HG03571 (cell line): ENCODE results near the gene MYL12B.
A peak's percentile ranks its signal among the peaks of the same experiment; 100 is the strongest.

Source experiments
- ATAC-seq: cut with Tn5 transposase; IDR thresholded peaks from one replicate; pipeline ENCODE4 v1.9.1; 2021; ENCODE audit not compliant: unreplicated experiment

Gene MYL12B

DNA sequence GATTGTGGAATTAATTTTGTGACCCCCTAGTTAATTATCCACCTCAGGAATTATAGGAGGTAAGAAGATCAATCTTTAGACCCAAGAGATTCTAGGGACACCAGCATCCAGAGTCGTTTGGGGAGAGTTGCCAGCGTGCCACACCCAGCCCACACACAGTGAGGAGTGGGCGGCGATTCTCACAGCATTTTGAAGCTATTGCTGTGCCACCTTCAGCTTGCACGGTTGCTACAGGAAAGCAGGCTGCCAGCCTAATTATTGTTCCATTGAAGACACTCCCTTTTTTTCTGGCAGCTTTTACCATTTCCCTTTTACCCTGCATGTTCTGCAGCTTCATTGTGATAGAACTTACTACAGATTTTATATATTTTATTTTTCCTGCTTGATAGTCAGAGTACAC lies 27.5 kb upstream of the MYL12B start:
- no peak for ATAC-seq

DNA sequence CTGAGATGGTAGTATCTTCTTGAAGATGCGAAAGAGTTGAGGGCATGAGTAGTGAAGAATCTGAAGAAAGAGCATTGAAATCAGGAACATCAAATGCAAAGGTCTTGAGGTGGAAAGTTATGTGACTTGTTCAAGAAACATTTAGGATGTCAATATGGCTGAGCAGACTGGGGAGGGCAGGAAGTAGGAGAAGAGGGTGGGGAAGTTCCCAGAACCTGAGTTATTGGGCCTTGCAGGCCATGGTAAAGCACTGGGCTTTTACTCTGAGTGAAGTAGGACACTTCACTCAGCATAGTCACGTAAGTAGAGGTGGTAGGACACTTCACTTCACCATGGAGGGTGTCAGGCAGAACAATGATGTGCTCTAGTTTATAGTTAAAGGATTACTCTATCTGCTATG lies 26.1 kb upstream of the MYL12B start:
- ATAC-seq, result no peak

DNA sequence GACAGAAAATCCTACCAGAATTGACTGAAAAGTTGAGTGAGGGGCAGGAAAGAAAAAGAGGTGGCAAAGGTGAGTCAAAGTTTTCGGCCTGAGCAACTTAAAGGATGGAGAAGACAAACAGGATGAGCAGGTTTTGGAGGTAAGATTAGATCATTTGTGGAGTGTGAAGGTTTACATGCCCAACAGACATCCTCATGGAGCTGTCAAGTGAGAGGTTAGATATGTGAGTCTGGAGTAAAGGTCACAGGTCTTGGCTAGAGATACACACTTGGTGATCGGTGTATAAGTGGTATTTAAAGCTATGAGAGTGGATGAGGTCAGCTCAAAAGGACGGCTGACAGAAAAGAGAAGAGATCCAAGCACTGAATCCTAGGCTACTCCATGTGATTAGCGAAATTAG lies 25.5 kb upstream of the MYL12B start:
- ATAC-seq, result no peak

DNA sequence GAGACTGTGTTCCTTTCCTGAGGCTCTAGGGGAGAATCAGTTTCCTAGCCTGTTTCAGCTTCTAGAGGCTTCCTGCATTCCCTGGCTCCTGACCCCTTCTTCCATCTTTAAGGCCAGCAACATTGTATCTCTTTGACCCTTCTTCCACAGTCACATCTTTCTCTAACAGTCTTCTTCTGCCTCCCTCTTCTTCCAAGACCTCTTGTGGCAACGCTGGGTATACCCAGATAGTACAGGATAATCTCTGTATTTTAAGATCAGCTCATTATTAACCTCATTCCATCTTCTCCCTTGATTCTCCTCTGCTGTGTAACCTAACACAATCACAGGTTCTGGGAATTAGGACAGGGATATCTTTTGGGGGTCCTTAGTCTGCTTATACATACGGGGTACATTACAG lies 23.2 kb upstream of the MYL12B start:
- ATAC-seq, result no peak

DNA sequence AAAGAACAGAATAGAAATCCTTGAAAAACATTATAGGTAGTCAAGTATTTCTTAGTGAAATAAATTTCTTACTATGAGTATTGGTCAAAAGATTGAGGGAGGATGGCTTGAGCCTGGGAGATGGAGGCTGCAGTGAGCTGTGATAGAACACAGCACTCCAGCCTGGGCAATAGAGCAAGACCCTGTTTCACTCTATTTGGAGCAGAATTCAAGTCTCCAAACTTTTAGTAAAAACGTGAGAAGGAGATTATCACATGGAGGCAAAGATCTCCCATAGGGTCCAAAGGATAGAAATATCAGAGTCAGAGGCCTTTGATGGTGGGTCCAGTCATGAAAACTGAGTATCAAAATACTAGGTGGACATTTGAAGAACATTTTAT lies 16.8 kb upstream of the MYL12B start:
- no peak for ATAC-seq

DNA sequence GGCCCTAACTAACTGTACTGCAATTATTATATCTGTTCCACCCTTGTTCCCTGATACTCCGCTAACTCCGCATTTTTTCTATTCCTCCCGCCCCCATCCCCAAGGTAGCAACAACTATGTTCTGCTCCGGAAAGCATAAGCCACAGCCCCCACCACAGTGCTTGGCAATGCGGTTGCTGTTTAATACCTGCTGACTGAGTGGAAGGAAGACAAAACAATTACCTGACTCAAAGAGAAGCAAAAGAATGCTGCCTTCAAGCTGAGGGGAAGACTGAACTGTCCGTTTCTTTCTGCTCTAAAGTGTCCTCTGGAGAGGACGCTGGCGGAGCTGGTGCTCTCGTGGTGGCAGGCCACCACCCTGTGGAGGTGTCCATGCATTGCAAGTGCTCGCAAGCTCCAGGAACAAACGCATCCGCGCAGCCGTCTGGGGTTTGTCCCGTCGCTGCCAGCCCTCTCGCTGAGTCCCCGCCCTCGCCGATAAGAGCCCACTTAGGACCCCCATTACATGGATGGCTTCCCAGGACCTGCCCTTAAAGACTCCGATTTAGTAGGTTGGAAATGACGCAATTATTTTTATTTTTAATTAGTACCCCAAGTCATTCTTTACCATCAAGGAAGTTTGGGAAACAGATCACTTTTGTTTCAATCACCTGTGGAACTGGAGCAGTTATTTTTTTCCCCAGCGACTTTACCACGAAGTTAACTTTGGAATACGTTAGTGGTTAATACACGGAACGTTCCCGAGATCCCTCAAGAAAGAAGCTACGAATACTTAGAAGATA lies 15.9 kb upstream of the MYL12B start:
- peak; percentile 49 for ATAC-seq

DNA sequence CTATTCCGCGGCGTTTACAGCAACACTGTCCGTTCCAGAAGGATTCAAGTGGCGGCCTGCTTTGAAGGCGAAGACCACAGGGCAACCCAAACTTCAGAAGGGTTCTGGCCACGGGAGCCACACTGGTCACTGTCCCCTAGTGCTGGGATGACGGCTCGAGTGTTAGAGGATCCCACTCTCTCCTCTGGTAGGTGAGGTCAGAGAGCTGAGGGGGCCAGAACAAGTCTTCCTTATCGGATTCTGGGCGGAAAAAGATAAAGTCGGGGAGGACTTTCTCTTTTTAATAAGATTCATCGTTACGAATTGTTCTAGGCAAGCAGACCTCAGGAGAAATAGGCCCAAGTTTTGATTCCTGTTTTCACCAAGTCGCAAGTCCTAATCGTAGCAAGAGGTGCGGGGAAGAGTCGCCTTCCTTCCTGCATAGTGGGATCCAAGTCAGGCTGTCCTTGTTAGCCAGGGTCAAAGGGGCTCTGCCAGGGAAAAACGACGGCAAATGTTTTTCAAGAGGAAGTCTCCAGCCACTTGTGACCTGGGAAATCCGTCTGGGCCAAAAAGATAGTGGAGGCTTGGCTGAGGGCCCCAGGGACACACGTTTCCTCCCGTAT lies 15.2 kb upstream of the MYL12B start:
- no peak for ATAC-seq

DNA sequence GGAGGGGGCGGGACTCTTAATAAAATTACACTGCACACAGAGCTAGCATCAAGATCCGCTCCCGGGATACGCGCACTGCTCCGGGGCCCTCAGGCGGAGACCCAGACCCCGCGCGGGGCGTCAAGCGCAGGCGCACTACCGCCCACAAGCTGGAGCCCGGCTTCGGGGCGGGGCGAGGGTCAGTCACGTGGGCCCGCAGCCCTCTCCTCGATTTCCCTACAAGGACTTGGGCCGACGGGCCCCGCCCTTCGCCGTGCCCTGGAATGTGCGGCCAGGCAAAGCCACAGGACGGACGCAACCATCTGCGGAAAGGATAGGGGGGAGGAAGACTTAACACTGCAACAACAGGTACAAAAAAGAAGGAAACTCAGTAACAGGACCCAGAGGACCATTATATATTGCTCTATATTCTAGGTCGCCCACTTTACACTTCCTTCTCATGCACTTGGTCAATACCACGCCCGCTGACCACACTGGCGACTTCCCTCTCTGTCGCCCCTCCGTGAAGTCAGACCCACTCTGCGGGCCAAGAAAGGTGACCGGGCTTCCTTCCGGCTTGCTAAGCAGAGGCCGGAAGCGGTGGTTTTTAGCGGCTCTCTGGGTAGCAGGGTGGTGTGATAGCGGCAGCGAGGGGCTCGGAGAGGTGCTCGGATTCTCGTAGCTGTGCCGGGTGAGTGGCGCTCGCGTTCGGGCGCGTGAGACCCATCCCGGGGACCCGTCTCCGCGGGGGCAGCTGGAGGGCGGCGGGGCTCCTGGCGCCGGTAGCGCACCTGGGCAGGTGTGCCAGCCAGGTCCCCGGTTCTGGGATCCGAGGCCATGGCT lies 14.5 kb upstream of the MYL12B start, which contains the start of gene MYL12A:
MYL12A (plus strand) TSS at position 562 of the 822 bp plus-strand sequence. CDS start 5,447 bp downstream, outside the sequence.
- peak; percentile 69 for ATAC-seq

DNA sequence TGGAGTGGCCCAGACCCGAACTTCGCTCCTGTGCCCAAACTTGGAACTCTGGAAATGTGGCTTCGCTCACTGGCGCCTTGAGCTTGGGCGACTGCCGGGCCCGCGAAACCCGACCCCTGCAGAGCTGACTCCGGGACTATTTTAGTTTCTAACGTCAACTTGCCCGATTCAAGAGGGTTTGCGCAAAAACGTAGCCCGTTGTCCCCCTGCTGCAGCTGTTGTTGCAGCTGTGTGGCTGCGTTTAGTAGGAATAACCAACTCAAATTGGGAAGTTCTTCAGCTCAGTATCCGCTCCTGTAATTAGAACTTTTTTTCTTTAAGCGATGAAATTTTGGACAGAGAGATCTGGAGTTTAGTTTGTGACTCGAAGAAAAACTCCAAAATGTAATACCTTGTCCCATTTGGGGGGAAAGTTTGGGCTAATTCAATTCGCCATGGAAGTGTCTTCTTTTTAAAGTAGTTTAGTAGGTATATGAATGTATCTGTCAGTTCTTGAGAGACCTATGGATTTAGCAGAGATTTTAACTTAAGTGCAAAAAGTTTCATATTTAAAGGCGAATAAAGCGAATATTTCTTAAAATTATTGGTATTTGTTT lies 13.8 kb upstream of the MYL12B start:
- ATAC-seq, result no peak

DNA sequence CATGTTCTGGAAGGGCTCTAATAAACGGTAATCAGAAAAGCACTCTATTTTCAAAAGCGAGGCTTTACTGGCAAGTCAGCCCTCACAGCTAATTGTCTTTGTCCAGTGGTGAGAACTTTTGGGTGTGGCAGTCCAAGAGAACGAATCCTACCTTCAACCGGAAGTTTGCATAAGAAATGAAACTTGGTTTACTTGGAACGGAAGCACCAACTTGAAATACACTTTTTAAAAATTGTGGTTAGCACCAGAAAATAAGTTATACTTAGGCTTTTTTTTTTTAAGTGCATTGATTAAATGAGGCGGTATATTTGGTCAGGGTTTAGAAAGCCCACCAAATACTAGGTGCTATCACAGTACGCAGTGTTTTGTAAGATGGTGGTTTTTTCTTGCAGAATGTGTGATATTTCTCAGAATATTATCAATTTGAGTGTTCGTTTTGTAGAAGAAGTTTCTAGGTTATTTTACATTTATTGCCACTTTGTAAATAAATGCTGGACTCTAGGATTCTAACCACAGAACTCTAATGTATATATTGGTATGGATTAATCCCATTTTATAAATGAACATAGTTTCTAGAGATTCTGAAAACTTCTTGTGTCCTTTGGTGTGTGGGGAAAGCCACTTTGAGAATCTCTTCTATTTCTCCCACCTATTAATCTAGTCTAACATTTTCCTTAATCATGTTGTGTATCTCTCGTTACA lies 13.1 kb upstream of the MYL12B start:
- no peak for ATAC-seq

DNA sequence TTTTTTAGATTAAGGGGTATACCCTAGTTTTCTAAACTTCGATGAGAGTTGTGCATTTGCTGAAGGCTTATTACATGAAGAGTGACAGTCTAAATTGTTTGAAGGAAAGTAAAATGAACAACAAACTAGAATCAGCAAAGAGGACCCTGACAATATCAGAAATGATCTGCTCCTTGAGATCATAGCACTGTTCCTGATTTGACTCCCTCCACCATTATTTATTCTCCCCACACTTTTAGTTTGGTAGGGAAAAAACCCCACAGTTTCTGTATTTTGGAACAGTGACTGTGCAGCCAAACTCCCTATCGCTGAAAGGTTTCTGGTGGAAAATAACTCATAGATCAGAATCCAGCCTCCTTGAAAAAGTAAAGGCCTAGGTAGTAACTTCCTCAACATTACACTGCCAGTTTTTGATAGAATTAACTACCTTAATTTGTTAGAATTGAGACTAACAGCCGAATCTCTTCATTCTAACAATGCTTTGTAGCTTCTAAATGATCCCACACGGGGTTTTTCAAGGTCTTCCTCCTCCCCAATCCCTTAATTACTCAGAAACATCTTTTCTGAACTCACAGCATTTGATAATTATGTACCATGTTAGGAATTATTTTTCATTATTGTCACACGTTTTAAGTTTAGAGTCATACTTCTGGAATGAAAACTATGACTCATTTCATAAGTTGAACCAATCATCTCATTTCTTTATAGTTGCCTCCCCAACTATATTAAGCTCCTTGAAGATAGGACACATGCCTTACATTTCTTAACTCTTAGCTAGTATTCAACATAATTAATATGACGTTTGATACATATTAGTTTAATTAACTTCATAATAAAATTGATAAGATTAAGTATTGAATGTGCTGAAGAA lies 11.5 kb upstream of the MYL12B start:
- no peak for ATAC-seq

DNA sequence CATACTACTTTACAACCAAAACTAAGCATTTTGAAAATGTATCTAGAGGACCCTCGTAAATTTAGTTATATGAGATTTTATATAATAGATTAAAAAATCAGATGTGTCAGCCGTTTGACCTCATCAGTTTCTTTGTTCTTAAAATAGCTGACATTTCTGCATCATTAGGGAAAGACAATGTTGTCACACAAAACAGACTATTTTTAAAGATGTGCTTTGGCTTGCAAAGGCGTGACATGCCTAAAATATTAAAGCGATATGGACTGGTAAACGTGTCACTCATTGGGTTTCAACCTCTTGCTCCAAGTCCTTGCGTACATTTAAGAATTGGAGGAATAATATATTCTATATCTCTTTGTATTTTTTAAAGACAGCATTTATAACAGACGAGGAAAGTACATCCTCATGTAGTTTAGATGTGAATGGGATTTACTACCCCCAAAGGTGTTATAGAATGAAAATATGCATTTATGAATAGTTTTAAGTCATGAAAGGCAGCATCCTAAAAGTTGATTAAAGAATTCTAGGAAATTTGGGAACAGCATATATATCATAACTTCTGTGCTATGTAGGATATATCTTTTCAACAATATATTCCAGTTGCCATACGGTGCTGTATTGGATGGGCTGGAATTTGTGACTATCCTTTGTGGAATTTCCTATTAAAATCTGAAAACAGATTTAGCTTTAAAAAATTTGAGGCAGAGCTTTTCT lies 10.5 kb upstream of the MYL12B start:
- no peak for ATAC-seq

DNA sequence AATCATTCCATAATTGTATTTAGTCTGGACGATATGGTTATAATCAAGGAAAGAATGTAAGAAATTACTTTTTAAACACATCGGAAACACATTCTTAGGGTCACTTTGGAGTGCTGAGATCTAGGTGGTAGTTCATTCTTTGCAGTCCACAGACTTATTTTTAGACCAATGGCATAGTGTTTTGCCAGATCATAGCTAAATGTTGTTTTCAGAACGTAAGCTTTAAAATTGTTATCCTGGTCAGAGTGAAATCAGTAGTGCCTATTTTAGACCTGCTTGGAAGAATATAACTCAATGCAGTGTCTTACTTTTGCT lies 10.0 kb upstream of the MYL12B start:
- ATAC-seq, result no peak

DNA sequence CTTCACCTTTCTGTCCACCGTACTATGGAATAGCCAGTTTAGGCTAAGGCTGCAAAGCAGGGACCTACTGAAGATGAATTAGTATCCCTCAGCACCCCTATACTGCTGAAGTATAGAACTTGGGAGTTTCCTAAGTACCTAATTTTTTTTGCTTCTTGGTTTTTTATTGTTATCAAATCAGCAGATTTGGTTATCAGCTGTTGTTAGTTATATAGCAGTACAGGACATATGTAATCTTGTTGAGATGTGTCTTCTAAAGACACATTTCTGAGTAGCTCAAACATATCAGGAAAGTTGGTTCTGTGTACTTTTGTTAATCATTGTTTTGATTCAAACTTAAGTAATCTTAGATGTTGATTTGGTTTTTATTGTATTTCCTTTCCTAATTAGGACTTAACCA lies 9.1 kb upstream of the MYL12B start:
- ATAC-seq, result no peak

DNA sequence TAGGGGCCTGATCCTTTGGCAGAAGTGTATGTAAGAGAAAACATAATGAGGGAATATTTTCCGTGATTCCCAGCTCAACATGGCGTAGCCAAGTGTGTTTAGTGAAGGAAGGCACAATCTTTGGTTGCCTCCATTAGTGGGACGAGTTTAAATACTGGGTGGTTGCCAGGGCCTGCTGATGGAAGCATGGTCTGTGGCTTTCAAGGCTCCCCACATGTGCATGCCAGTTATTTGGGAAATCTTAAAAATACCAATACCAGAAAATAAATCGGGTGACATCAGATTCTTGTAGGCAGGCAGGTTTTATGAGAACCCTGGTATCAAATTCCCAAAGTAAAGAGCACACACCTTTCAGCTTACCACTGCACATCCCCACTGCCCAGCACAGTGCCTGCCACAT lies 7.2 kb upstream of the MYL12B start:
- no peak for ATAC-seq

DNA sequence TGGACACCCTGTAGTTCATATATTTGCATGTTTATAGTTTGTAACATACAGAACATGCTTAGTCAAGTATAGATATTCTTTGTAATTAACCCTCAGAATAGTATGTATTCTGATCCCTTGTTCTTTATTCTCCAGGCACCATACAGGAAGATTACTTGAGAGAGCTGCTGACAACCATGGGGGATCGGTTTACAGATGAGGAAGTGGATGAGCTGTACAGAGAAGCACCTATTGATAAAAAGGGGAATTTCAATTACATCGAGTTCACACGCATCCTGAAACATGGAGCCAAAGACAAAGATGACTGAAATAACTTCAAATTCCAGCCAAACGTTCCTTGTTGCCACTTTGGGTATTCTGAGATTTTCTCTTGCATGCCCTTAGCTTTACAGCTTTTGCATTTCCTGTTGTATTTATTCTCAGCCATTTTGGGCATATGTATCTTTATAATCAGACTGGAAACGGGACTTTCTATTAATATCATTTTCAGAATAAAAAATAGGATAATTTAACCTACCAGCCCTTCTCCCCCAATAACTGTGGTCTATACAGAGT lies 6.2 kb upstream of the MYL12B start:
- ATAC-seq, result no peak

DNA sequence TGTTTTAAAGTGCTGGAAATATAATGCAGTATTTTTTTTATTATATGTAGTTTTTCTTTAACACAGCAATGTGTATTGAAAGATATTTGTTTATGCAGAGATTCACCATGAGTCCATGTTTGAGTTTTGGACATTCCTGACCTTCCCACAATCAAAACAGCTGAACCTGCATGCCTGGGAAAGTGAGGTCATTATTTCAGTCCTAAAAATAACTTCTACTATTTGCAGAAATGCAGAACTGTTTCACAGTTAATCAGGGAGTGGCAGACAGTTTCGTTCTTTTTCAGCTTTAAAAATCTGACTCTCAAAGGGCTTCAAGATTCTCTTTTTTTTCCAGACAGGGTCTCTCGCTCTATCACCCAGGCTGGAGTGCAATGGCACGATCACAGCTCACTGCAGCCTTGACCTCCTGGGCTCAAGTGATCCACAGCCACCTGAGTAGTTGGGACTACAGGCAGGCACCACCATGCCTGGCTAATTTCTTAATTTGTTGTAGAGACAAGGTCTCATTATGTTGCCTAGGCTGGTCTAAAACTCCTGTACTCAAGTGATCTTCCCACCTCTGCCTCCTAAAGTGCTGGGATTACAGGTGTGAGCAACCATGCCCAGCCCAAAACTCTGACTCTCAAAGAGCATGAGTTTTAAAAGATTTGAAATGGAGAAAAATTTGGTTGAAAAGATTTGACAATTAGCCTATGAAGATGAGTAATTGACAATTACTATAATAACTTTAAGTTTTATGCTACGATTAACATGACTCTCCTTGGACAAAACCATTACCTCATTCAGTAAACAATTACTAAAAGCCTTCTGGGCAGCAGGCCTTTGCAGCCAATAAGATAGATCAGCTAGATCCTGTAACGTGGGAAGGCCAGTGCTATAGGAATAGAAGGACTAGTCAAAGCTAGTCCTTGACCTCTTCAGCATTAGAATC lies 5.0 kb upstream of the MYL12B start:
- no peak for ATAC-seq

DNA sequence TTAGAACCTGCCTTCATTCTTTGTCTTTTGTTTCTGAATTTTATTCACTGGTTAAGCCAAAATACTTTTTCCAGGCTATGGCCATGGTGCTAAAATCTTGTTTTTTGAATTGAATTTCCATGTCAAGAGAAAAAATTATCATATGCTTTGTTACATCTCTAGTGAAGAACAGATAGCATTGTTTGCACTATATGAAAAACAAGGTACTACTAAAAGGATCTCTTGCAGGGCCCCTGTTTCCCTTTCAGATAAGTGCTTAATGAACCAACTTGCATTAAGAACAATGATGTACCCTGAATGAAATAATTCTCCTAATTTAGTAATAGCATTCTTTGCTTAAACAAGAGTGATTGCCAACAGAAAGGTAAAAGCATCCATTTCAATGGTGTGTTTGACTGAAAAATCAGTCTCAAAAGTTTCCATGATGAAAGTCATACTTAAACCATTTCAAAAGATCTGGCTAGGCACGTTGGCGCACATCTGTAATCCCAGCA lies 4.3 kb upstream of the MYL12B start:
- no peak for ATAC-seq
